Renal pelvis (tissue), 4 donors: ENCODE measurements around the gene NLRX1. TPM values are rescaled to one million over a fixed set of nuclear protein-coding genes. Genes with fewer than 3 reads are reported as not detected.
"Not testable (repeated sequence)": the region's sequence is repeated elsewhere in the genome, so short reads cannot be mapped to it uniquely, and the experiment has no call there.

Experiments
- DNase-seq: peaks from one replicate; pipeline ENCODE4 v3.0.0-alpha.2; 2013
- polyA plus RNA-seq, 3 donors: library from polyadenylated mRNA; unstranded; fragments of 120-200 nt; gene quantifications; one replicate each; pipeline ENCODE4 v1.2.1, GENCODE V29; 2013; ENCODE audit not compliant: insufficient read length in 3 of 3

The NLRX1 gene
- polyA plus RNA-seq, 3 donors: 12.4 to 15.1 (median 14.3) TPM

DNA sequence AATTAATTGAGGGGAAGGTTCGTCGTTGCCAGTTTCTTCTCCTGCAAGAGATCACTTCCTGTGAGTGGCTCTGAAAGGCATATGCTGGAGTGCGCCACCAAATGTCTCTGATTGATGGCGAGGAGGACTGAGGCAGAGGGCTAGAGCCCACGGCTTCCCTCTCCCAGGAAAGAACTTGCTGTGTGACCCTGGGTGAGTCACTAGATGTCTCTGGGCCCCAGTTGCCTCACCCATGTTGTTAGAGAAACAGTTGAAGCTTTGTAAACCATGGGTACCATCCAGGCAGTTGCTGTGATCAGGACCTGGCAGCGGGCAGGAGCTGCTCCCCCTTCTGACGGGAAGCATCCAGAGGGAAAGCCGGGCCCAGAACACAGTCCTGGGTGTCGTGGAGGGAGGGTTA is 16.5 kb upstream of the NLRX1 start:
- DNase-seq: no peak

DNA sequence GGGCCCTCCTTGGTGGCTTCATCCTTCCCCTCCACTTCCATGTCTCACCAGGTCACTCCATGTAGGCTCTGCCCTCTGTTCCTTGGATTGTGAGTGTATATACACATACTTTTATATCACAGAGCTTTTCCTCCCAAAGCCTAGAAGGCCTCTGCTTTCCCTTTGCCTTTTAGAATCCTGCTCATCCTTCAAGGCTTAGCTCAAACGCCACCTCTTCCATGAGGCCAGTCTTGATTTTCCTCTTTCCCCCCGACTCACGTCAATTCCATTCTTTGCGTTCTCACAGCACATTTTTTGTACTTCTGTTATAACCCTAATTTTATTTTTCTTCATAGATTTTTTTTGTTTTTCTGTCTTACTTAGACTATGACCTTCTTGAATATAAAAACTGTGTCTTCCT is 15.9 kb upstream of the NLRX1 start:
- no peak for DNase-seq

DNA sequence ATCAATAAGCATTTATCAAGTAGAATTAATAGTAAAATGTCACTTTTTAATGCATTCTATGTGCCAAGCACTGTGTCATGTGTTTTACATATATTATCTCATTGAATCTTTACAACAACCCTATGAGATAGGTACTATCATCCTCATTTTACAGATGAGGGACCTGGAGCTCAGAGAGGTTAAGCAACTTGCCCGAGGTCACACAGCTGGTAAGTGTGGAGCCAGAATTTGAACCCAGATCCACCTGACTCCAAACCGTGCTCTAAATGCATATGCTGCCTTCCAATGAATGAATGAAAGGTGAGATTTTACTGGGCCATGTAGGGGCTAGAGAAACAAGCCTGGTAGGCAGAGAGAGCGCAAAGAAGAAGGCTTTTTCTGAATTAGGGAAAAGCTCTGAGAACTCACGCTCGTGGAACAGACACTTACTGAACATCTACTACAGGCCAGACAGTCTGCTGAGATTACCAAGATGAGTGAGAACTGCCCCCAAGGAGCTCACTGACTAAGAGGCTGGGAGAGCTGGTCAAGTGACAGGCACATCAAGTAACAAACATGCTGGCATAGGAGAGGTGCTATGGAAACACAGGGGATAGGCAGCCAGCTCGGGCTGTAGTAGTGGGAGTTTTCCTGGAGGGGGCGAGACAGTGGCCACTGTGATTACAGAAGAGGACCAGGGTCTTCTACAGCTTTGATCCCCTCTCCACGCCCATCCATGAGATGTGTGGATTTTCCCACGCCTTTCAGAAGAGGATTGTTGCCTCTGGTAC is 15.3 kb upstream of the NLRX1 start:
- no peak for DNase-seq

GRCh38 chr11:119154178-119154577 is 14.3 kb upstream of the NLRX1 start:
- DNase-seq: no peak

- DNase-seq: no peak
Measured at GRCh38 chr11:119155733-119156492, 12.6 kb upstream of the NLRX1 start.

GRCh38 chr11:119156496-119156895 is 12.0 kb upstream of the NLRX1 start:
- no peak for DNase-seq

- no peak for DNase-seq
Measured at GRCh38 chr11:119157063-119157462, 11.5 kb upstream of the NLRX1 start.

- DNase-seq: no peak
Measured at GRCh38 chr11:119158467-119158866, 10.1 kb upstream of the NLRX1 start.

DNA sequence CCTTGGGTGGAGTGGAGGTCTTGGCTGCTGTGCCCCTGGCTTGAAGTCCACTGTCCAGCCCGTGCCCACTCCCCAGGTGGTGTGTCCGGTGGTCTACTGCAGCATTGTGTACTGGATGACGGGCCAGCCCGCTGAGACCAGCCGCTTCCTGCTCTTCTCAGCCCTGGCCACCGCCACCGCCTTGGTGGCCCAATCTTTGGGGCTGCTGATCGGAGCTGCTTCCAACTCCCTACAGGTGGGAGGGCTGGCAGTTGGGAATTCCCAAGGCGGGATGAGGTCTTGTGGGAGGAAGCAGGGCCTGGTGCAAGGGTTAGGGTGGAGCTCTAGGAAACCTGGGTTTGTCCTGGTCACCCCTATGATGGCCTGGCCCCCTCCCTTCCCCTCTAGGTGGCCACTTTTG is 8.4 kb upstream of the NLRX1 start:
- no peak for DNase-seq

GRCh38 chr11:119161871-119162270 is 6.7 kb upstream of the NLRX1 start:
- DNase-seq: no peak

DNA sequence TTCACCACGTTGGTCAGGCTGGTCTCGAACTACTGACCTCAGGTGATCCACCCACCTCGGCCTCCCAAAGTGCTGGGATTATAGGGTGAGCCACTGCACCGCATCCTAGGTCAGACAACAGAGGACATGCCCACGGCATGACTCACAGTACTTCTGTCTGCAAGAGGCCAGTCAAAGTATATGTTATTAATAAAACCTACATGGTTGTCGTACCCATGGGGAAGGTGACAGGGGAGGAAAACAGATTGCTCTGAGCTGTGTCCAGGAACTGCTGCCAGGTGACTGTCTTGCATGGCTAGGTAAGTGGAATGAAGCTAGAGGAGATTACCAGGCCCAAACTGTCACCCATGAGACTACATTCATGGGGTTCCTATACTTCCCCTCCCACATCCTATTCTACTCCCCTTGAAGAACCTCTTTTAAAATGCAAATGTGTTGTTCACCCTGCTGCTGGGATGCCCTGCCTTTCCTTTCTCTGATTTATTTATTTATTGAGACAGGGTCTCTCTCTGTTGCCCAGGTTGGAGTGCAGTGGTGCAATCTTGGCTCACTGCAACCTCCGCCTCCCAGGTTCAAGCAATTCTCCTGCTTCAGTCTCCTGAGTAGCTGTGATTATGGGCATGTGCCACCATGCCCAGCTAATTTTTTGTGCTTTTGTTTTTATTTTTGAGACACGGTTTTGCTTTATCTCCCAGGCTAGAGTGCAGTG is 2.0 kb upstream of the NLRX1 start:
- DNase-seq: peak; percentile 65

GRCh38 chr11:119167077-119167458 is 1.5 kb upstream of the NLRX1 start:
- not testable (repeated sequence) for DNase-seq

GRCh38 chr11:119167933-119168332 is 592 bp upstream of the NLRX1 start:
- DNase-seq: no peak

- peak; percentile 36 for DNase-seq
Measured at GRCh38 chr11:119169282-119169719, 776 bp downstream of the NLRX1 start.

DNA sequence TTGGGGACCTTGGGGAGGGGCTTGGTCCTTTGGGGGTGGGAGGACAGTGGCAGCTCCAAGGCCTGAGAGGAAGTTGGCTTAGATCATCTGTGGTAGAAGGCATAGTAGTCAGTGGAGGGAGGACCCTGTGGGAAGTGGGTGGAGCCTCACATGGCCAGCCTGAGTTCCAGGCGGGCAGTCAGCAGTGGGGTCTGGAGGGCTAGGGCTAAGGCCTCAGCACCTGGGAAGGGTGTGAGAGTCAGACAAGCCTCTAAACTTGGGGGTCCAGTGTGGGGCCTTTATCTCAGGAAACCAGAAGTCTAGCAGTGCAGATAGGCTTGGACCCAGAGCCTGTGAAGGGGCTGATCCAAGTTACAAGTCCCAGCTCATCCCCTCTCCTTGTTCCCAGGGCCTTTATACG is 4.0 kb downstream of the NLRX1 start:
- DNase-seq: no peak

GRCh38 chr11:119173453-119173852 is 4.9 kb downstream of the NLRX1 start:
- no peak for DNase-seq

- no peak for DNase-seq
Measured at GRCh38 chr11:119175493-119176077, 7.1 kb downstream of the NLRX1 start.

DNA sequence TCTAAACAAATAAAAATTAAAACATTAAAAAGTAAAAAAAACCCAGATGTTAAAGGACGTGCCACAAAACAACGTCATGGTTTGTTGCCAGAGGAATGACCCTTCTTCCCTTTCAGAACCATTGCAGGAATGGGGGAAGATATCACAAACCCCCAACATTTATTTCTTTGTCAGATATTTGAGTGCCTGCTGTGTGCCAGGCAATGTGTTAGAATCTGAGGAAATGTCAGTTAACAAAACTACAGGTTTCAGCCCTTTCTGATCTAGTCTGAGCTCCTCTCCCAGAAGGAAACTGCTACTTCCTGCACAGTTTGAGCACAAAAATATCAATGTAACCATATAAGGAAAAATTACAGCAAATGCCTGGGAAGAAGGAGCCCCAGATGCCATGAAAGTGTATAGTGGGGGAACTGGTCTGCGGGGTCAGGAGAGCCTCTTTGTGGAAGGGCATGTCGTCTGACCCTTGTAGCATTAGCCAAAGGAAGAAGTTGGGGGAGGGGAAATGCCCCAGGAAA is 9.7 kb downstream of the NLRX1 start:
- DNase-seq: no peak

DNA sequence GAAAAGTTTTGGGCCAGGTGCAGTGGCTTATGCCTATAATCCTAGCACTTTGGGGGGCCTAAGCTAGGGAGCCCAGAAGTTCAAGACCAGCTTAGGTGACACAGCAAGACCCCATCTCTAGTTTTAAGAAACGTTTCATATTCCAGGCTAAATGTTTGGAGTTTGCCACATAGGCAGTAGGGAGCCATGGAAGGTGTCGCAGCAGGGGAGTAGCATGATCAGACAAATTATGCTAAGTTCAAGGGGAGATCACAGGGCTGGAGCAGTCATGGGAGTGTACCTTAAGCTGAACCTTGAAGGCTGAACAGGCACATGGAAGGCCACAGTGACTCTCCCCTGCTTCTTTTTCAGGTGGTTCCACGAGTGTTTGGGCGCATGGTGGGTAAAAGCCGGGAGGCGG is 10.8 kb downstream of the NLRX1 start:
- DNase-seq: no peak

DNA sequence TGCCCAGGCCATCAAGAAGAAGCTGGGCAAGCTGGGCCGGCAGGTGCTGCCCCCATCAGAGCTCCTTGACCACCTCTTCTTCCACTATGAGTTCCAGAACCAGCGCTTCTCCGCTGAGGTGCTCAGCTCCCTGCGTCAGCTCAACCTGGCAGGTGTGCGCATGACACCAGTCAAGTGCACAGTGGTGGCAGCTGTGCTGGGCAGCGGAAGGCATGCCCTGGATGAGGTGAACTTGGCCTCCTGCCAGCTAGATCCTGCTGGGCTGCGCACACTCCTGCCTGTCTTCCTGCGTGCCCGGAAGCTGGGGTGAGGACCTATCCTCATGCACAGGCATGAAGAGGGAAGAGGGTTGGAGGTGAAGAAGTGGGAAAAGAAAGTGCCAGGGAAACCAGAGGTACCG is 11.5 kb downstream of the NLRX1 start:
- DNase-seq: no peak

- no peak for DNase-seq
Measured at GRCh38 chr11:119180729-119181676, 12.5 kb downstream of the NLRX1 start.
